UCSD-AML1 (cell line): Measurements from ENCODE around the gene CHMP6.

Experiments used
- DNase-seq: peaks from one replicate; lab custom pipeline; 2025; ENCODE audit not compliant: unreplicated experiment; lab: John Stamatoyannopoulos, UW

CHMP6 gene

GRCh38 chr17:80991645-80992076 lies at the start of gene CHMP6:
CHMP6 (plus strand) TSS chr17:80991841; CDS start chr17:80991919, 78 bp downstream.
- DNase-seq, result peak; percentile 85

- DNase-seq, result no peak
Measured at GRCh38 chr17:80942423-80943345, 49.0 kb upstream of the CHMP6 start.

- no peak for DNase-seq
Measured at GRCh38 chr17:80943346-80944145, 48.1 kb upstream of the CHMP6 start.

GRCh38 chr17:80944326-80944725 lies 47.3 kb upstream of the CHMP6 start:
- DNase-seq, result no peak

GRCh38 chr17:80945736-80946135 lies 45.9 kb upstream of the CHMP6 start:
- no peak for DNase-seq

GRCh38 chr17:80946449-80946848 lies 45.2 kb upstream of the CHMP6 start:
- no peak for DNase-seq

GRCh38 chr17:80947200-80947940 lies 44.3 kb upstream of the CHMP6 start:
- no peak for DNase-seq

- no peak for DNase-seq
Measured at GRCh38 chr17:80948019-80948975, 43.3 kb upstream of the CHMP6 start.

- no peak for DNase-seq
Measured at GRCh38 chr17:80948976-80949450, 42.6 kb upstream of the CHMP6 start.

- DNase-seq, result no peak
Measured at GRCh38 chr17:80949451-80950421, 41.9 kb upstream of the CHMP6 start.

- no peak for DNase-seq
Measured at GRCh38 chr17:80950466-80951120, 41.0 kb upstream of the CHMP6 start.

- DNase-seq, result no peak
Measured at GRCh38 chr17:80951121-80952090, 40.2 kb upstream of the CHMP6 start.

- no peak for DNase-seq
Measured at GRCh38 chr17:80952291-80952690, 39.4 kb upstream of the CHMP6 start.

GRCh38 chr17:80953471-80954315 lies 37.9 kb upstream of the CHMP6 start:
- no peak for DNase-seq

GRCh38 chr17:80955078-80955477 lies 36.6 kb upstream of the CHMP6 start:
- DNase-seq, result no peak

GRCh38 chr17:80955671-80956280 lies 35.9 kb upstream of the CHMP6 start:
- no peak for DNase-seq
